HG02678 (cell line): ENCODE measurements around the gene ACTR3.

Experiments used
- ATAC-seq: cut with Tn5 transposase; IDR thresholded peaks from one replicate; pipeline ENCODE4 v1.9.1; 2021; ENCODE audit warnings: mild to moderate bottlenecking, moderate library complexity; ENCODE audit not compliant: unreplicated experiment

Gene ACTR3

DNA sequence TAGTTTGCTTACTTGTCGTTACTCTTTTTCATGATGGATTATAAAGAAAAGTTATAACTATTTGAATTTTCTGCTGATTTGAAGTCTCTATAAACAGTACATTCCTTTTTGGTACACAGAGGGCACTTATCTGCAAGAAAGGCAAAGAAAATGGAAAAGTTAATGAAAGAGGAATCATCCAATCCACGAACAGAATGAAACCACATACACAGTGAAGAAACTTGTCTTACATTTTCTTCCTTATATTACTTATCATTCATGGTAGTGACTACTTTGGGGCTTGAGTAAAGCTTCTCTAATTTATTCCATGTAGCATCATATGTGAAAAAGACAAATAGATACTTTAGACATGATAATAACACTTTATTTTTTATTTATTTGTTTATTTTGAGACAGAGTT lies 14.8 kb upstream of the ACTR3 start:
- no peak for ATAC-seq

DNA sequence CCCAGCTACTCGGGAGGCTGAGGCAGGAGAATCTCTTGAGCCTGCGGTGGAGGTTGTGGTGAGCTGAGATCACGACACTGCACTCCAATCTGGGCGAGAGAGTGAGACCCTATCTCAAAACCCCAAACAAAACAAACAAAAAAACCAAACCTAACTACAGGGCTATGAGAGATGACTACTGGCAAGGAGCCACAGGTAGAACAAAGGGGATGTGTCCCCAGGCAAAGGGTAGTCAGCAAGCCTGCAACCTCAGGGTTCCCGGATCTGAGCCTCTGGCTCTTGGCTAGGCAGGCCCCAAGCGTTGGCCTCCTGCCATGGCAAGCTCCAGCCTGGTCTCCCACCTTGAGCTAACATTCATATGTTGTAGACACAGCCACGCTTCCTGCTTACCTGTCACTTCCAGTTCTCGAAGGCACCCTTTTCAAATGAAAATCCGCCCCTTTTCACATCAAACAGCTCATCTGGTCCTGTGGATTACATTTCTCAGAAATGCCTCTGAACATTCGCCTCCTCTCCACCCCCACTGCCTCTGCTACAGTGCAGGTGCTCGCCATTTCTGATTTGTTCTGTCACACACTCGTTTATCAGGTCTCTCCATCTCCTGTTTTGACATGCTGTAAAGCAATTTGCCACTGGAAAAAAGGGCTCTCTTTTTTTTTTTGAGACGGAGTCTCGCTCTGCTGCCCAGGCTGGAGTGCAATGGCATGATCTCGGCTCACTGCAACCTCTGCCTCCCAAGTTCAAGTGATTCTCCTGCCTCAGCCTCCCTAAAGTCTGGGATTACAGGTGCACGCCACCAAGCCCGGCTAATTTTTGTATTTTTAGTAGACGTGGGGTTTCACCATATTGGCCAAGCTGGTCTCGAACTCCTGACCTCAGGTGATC lies 13.1 kb upstream of the ACTR3 start:
- no peak for ATAC-seq

DNA sequence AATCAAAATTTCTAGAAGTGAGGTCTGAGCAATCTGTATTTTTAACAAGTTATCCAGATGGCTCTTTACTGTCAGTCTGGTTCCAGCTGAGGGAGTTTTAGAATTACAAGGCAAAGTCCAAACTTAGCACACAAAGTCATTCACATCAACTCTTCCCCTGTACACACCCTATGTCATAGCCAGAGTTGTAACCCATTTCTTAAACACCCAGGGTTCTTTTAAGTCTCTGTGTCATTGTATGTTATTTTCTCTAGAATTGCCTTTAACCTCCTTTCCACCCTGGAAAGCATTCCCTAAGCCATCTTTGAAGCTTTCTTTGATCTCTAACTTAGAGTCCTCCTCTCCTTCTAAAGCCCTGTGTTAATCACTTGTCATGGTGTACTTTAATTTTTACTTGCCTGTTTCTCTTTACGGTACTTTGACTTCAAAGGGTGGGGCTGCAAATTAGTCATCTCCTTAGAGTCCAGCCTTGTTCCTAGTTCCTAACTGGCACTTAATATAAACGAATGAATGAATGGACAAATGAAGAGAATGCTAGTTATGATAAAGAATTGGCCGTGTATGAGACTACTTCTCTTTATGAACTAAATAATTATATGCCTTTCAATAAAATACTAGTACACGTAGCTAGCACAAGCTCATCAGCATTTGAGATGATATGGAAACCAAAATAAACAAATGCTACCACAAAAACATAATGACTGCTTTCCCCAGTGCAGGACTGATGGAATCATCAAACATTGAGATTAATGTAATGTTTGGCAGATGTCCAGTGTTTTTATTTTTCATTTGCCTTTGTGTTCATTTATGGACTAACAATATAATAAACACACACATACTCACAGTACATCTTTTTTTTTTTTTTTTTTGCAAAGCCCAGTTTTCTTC lies 11.9 kb upstream of the ACTR3 start:
- ATAC-seq: no peak

DNA sequence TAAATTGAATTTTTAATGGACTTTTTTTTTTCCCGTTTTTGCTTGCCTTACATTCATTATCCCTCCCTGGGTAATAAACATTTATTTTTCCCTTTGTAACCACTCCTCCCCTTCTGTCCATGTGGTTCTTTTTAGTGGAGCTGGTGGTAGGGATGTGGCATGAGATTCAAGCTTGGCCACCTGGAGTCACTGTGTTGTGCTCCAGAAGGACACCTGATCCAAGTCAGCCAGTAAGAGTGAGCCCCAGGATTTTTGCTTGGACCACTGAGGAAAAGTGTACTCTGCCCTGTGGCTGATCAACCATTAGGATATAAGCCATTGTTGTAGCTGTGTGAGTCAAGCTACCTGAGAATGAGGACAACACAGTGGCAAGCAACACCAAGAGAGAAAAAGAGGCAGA lies 11.1 kb upstream of the ACTR3 start:
- no peak for ATAC-seq

DNA sequence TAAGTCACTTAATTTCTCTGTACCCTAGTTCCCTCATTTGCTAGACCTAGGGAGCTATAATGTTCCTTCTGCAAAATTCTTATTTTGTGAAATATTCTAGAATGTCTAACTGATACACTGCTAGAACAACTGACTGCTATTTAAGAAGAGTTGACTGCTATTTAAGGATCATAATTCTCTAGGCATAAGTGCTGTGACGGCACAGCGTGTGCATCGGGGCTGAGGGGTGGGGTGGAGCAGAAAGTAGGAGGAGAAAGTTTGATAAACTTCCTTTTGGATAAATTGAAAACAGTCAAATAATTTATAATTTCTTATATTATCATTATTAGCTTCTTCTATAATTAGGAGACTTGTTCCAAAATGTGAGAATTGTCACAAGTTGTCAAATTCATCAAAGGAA lies 10.4 kb upstream of the ACTR3 start:
- no peak for ATAC-seq

DNA sequence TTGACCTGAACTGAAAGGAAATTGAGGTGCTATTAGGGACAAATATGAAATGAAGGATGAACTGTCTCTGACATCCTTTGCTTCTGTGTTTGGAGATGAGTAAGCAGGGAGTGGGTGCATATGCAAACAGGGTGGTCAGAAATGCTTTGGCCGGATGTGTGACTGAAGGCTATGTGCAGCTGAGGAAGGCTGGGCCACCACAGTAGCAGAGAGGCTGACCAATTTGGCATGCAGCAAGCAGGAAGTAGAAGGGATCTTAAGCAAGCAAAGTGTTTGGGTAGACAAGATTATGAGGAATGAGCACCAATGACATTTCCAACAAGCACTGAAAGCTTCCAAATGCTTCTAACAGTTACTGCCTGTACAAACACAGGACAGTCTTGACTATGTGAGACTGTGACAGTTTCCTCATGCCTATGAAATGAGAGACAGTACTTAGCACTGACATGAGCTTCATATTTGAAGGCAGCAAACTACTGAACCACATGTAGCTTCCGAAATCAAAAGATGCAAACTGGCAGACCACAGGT lies 3.3 kb upstream of the ACTR3 start:
- peak; percentile 70 for ATAC-seq

DNA sequence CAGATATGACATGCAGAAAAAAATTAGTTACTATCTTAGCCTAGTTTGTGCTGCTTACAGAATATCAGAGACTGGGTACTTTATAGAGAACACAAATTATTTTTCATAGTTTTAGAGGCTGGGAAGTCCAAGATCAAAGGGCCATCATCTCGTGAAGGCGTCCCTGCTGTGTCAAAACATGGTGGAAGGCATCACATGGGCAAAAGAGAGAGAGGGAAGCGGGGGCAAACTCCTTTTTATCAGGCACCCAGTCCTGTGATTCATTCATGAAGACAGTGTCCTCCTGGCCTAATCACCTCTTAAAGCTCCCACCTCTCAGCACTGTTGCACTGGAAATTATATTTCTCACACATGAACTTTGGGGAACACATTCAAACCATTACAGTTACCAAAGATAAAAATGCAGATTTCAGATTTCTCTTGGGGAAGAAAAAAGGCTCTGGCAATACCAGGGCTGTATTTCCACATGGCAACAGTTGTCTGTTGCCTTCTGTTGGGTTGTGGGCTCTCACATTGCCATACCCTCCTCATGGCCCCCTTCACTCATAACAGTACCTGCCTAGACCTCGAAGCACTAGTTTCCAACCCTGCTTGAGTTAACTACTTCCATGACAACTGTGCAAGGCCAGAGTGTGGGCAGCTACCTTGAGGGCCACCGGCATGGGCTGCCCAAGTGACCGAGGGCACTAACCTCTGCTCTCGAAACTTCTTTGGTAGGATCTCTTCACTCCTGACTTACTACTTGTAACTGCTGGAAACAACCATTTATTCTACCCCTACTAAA lies 2.7 kb upstream of the ACTR3 start:
- no peak for ATAC-seq

DNA sequence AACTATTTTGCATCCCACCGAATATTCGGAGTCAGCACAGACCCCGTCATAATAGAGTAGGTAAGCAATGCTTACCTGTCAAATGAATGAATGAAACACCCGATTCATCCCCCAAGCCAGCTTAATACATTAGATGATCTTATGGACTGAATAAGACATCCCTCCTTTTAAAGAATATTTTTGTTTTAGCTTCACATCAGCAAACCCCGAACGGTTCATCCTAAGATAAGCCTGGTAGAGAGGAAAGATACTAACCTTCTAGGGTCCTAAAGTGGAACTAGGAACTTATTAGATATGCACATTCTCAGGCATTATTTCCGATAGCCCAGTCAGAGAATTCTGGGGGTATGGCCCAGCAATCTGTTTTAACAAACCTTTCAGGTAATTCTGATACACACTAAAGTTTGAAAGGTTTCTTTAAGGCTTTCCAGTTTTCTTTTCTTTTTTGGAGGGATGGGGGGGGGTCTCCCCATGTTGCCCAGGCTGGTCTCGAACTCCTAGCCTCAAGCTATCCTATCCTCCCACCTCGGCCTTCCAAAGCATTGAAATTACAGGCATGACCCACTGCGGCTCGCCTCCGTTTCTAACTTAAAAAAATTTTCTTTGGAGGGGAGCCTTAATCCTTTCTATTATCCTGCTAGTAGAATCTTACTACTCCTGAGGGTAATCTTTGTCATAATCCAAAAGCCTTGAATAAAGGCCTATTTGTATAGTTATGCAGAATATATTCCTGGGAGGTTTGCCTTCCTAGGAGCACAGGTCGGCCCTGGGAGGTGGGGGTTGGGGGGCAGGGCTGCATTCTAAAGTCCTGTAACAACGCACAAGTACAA lies 1.0 kb upstream of the ACTR3 start:
- no peak for ATAC-seq

DNA sequence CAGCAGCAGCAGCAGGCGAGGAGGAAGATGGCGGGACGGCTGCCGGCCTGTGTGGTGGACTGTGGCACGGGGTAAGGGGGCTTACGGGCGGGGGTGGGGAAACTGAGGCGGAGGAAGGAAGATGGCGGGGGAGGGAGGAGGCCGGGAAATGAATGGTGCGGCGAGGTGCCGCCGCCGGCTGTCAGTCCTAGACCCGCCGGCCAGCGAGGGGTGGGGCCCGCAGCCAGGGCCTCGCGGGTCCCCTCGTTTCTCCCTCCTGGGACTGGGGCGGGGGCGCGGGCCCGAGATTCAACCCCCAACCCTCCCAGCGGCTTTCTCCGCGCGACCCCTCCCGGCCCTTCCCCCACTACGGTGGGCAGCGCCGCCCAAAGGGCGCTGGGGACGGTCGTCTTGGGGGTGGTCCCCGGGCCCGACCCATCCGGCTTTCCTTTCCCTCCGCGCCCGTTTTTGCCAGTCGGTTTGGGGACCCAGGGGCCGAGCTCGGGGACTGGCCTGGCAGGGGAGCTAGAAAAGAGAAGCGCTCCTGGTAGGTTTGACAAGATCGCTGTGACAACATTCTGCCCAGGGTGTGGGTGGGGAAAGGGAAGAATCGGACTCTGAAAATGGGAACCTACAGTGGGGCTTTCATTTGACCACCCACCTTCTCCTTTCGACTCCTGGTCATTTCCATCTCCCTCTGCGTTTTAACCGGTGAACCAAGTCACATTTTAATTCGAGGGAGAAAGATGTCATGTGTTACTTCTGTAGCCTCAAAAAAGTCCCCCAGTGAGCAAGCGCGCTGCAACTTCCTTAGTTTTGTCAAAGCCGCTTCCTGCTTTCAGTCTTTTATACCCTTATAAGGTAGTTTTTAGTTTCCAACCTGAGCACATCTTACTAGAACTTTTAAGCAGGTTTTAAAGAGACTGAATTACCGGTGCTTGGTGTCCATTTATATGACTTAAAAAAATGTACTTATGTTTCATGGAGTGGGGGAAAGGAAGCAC lies 655 bp downstream of the ACTR3 start:
- ATAC-seq: peak; percentile 25

DNA sequence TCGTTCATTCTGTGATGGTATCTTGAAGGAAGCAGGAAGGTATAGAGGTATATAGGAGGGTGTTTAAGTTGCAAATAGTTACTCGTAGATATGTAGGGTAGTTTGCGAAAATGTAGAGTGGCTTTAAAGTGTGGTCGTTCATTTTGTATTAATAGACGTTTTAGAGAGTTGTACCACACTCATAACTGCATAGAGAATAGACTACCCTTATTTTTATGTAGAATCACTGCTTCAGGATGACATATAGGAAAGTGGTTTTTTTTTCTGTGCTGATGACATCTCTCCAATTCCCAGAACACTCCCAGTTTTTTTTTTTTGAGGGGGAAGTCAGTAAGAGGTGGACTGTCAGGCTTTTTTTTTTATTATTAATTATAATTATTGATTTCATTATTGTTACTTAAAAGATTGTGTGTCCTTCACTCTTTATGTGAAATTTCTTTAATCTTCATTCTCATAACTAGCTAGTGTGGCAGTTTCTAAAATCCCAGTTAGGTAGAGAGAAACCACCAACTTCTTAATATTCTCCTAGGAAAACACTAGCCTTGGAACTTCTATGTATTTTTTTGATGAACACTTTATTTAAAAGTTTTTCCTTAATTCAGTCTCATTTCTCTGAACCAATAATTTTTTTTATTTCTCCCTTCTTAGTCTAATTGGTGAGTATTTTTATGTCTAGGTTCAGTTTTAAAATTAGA lies 1.5 kb downstream of the ACTR3 start:
- ATAC-seq: no peak

DNA sequence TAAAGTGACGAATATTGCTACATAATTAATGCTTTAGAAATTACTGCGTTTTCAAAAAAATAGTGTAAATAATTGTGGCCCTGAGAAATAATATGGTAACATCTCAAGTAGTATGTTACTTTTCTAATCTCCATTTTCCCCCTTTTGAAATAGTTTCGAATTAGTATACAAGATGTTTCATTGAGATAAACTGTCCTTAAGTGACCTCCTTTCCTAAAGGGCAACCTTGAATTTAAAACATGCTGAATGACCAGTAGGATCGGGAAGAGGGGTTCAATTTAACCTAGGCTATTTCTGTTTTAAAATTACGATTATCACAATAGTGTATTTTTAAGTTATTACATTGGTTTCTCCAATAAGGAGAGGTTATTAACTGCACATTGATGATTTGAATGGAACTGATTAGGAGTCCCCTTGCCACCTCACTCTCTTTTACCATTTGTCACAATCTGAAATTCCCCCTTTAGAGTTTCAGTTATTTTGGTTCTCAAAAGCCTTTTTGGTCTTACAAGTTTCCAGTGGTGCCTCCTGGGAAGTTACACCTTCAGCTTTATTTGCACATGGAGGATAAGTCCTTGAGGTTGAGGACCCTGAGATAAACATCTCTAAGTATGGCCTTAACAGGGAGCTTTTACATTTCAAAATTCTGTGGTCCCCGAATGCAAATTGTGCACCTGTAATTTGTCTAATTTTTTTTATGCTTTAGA lies 2.3 kb downstream of the ACTR3 start:
- no peak for ATAC-seq

DNA sequence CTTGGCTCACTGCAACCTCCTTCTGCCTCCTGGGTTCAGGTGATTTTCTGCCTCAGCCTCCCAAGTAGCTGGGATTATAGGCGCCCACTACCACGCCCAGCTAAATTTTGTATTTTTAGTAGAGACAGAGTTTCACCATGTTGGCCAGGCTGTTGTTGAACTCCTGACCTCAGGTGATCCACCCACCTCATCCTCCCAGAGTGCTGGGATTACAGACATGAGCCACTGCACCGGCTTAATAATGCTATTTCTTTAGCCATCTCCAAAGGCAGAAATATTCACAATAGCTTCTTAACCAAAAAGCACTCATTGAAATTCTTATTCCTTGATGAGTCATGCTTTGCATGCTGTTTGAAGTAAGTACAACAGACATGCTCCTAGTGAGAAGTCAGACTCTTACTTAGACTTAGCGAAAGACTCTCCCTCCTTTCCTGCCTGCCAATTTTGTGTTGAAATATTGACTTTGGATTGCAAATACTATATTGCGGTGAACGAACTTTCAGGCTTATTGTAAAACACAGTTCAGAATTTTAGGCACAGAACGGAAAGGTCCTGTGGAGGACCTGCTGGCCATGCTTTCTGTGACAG lies 4.4 kb downstream of the ACTR3 start:
- no peak for ATAC-seq

DNA sequence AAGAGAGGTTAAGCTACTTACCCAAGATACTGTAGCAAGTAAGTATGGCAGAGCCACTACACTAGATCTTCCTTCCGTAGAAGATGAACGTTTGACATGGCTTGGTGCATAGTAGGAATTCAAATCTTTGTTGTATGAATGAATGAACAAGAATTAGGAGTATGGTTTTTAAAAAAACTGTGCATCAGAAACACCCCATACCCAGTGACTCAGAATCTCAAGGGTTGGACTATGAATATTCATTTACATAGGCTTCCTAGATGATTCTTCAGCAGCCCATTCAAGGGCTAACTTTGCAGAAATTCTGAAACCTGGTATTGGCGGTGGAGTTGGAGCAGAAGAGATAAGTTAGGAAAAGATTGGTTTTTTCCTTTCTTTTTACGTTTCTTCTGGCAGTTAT lies 5.4 kb downstream of the ACTR3 start:
- no peak for ATAC-seq

DNA sequence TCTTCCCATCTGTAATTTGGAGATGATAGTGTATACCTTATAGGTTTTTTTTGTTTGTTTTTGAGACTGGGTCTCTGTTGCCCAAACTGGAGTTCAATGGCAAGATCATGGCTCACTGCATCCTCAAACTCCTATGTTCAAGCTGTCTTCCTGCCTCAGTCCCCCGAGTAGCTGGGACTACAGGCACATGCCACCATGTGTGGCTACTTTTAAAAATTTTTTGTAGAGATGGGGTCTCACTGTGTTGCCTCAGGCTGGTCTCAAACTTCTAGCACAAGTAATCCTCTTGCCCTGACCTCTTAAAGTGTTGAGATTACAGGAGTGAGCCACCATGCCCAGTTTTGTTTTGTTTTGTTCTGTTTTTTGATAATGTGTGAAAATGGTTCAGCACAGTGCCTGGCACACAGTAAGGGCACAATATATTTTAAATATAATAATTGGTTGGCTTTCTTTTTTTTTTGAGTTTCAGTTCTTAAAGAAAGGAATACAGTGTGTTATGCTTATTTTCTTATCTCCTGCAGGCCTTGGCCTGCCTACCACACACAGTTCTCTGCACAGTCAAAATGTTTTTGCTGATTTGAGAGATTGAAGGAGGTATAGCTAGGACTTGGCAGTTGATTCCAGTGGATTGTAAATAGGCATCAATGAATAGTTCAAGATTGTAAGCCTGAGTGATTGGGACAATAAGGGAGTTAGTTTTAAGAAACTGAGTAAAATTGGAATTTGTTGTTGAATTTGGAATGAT lies 6.1 kb downstream of the ACTR3 start:
- no peak for ATAC-seq

DNA sequence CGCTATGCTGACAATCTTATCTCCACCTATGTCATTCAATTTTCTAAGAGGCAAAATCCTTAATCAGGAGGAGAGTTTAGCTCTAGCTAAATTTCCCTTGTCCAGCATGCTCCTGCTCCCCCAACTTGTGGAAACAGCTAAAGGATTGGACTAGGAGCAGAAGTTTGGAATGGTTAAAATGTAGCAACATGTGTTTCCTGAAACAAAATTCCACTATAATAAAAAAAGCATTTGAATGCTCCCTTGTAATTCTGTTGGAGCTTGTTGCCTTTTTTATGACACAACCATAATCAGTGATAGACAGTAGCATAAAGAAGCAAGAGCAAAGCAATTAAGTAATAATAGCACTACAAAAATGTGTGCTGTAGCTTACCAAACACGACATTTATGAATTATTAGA lies 6.9 kb downstream of the ACTR3 start:
- ATAC-seq: no peak

DNA sequence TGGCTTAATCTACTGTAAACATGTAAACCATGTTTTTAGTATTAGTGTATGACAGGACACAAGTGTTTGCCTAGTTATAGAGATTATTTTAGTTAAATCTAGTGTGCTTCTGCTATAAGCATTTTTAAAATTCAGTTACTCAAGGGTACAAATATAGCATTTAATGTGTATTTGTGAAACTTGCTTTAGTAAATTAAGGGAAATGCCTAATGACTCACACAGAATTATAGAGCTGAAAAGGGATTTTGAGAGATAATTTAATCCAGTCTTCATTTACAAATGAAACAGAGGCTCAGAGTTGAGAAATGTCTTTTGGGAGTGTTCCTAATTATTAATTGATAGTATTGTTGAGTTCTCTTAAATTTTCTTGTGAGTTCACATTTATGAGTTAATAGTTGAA lies 8.2 kb downstream of the ACTR3 start:
- no peak for ATAC-seq

DNA sequence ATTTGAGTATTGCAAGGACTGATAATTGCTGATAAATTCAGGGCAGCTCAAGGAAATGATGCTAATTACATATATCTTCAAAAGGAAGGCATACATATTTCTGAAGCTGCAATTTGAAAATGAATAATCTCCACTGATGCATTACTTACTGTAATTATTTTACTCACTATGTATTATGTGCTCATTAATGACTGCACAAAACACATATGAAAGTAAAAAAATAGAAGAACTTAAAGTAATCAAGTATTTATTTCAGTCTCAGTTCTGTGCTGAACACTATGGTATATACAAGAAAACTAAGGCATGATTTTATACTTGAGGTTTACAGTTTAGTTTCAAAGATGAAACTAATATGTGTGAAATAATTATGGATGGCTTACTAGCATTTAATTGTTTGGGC lies 9.3 kb downstream of the ACTR3 start:
- ATAC-seq: no peak
